HG03159 (cell line): Measurements from ENCODE around the gene MTHFSD.

Experiments
- ATAC-seq: cut with Tn5 transposase; IDR thresholded peaks from one replicate; pipeline ENCODE4 v1.9.1; 2021; ENCODE audit warnings: mild to moderate bottlenecking, moderate library complexity; ENCODE audit not compliant: unreplicated experiment

MTHFSD gene

GRCh38 chr16:86515413-86515776, 39.6 kb downstream of the MTHFSD start:
- no peak for ATAC-seq

- no peak for ATAC-seq
Measured at GRCh38 chr16:86514481-86515376, 40.3 kb downstream of the MTHFSD start.

GRCh38 chr16:86513471-86514277, 41.4 kb downstream of the MTHFSD start:
- ATAC-seq: no peak

- no peak for ATAC-seq
Measured at GRCh38 chr16:86512860-86513470, 42.1 kb downstream of the MTHFSD start.

- ATAC-seq: no peak
Measured at GRCh38 chr16:86512301-86512859, 42.7 kb downstream of the MTHFSD start.

- ATAC-seq: no peak
Measured at GRCh38 chr16:86511317-86512161, 43.5 kb downstream of the MTHFSD start.

- no peak for ATAC-seq
Measured at GRCh38 chr16:86510465-86511261, 44.4 kb downstream of the MTHFSD start, which contains the start of gene FOXF1. FOXF1 (plus strand) TSS chr16:86510527; CDS start chr16:86510570, 43 bp downstream.

GRCh38 chr16:86509759-86510464, 45.1 kb downstream of the MTHFSD start:
- no peak for ATAC-seq

GRCh38 chr16:86508947-86509758, 45.9 kb downstream of the MTHFSD start:
- no peak for ATAC-seq

- ATAC-seq: no peak
Measured at GRCh38 chr16:86508028-86508946, 46.7 kb downstream of the MTHFSD start.

GRCh38 chr16:86507173-86508027, 47.6 kb downstream of the MTHFSD start:
- ATAC-seq: no peak

- ATAC-seq: no peak
Measured at GRCh38 chr16:86505899-86506864, 48.9 kb downstream of the MTHFSD start.

- ATAC-seq: no peak
Measured at GRCh38 chr16:86505185-86505898, 49.7 kb downstream of the MTHFSD start.
